Ishikawa (cell line): ENCODE measurements around the gene LIMD2.

ENCODE experiments used
- CEBPB ChIP-seq: IDR thresholded peaks from 2 replicates; pipeline ENCODE4 v1.6.1; 2012
- CREB1 ChIP-seq: IDR thresholded peaks from 2 replicates; pipeline ENCODE4 v1.6.1; 2012; ENCODE audit warnings: low read depth
- EGR1 ChIP-seq: IDR thresholded peaks from 2 replicates; pipeline ENCODE4 v1.6.1; 2012
- EP300 ChIP-seq: IDR thresholded peaks from 2 replicates; pipeline ENCODE4 v1.6.1; 2012; ENCODE audit warnings: borderline replicate concordance
- FOXM1 ChIP-seq: IDR thresholded peaks from 2 replicates; pipeline ENCODE4 v1.6.1; 2012; ENCODE audit warnings: low read depth, borderline replicate concordance
- MAX ChIP-seq: IDR thresholded peaks from 2 replicates; pipeline ENCODE4 v1.6.1; 2012
- NFIC ChIP-seq: IDR thresholded peaks from 2 replicates; pipeline ENCODE4 v1.6.1; 2012
- RAD21 ChIP-seq: IDR thresholded peaks from 2 replicates; pipeline ENCODE4 v1.6.1; 2012; ENCODE audit warnings: low read depth
- TAF1 ChIP-seq: IDR thresholded peaks from 2 replicates; pipeline ENCODE4 v1.6.1; 2012; ENCODE audit warnings: low read depth, mild to moderate bottlenecking
- TCF12 ChIP-seq: IDR thresholded peaks from 2 replicates; pipeline ENCODE4 v1.6.1; 2012; ENCODE audit warnings: low read depth
- TEAD4 ChIP-seq: IDR thresholded peaks from 2 replicates; pipeline ENCODE4 v1.6.1; 2012
- USF1 ChIP-seq: IDR thresholded peaks from 2 replicates; pipeline ENCODE4 v1.6.1; 2012
- YY1 ChIP-seq: IDR thresholded peaks from 2 replicates; pipeline ENCODE4 v1.6.1; 2012; ENCODE audit warnings: low read depth
- ZBTB7A ChIP-seq: IDR thresholded peaks from 2 replicates; pipeline ENCODE4 v1.6.1; 2012; ENCODE audit warnings: low read depth
- TF ChIP-seq, protein P1 (sequence below): IDR thresholded peaks from 2 replicates; pipeline ENCODE4 v1.6.1; 2012; ENCODE audit warnings: low read depth, mild to moderate bottlenecking

LIMD2 gene

DNA sequence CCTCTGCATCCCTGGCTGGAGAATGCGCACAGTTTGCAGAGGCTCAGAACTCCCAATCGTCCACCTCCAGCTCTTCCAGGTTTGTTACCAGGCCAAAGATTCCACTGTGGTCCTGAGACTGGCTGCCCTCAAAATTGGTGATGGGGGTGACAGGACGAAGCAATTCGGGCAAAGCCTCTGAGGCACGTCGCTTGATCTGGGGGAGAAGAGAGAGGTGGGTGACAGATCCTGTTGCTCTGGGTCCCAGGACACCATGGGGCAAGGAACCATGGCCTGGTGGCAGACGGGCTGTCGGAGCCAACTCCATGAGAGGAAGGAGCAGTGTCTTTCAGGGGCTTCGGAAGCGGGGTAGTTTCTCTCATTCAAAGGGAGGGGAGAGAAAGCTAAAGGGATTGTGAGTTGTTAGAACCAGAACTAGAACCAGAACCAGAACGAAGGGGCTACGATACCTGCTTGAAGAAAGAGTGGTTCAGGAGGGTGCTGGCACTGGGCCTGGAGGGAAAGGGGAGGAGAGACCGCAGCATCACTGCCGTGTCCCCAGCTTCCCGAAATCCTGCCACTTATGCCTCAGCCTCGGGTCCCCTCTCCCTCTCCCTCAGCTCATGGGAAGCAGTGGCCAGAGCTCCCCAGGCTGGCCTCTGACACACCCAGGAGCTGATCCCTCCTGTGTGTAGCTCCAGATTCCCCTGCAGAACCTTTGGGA is 3.8 kb upstream of the LIMD2 start:
- TF ChIP-seq CREB1: no peak
- TF ChIP-seq CEBPB: no peak
- TF ChIP-seq NFIC: no peak

GRCh38 chr17:63703029-63703428 is 3.1 kb upstream of the LIMD2 start:
- TF ChIP-seq TAF1 (no peak), USF1 (no peak), TEAD4 (no peak), NFIC (no peak), RAD21 (no peak)
- TF ChIP-seq, protein P1, sequence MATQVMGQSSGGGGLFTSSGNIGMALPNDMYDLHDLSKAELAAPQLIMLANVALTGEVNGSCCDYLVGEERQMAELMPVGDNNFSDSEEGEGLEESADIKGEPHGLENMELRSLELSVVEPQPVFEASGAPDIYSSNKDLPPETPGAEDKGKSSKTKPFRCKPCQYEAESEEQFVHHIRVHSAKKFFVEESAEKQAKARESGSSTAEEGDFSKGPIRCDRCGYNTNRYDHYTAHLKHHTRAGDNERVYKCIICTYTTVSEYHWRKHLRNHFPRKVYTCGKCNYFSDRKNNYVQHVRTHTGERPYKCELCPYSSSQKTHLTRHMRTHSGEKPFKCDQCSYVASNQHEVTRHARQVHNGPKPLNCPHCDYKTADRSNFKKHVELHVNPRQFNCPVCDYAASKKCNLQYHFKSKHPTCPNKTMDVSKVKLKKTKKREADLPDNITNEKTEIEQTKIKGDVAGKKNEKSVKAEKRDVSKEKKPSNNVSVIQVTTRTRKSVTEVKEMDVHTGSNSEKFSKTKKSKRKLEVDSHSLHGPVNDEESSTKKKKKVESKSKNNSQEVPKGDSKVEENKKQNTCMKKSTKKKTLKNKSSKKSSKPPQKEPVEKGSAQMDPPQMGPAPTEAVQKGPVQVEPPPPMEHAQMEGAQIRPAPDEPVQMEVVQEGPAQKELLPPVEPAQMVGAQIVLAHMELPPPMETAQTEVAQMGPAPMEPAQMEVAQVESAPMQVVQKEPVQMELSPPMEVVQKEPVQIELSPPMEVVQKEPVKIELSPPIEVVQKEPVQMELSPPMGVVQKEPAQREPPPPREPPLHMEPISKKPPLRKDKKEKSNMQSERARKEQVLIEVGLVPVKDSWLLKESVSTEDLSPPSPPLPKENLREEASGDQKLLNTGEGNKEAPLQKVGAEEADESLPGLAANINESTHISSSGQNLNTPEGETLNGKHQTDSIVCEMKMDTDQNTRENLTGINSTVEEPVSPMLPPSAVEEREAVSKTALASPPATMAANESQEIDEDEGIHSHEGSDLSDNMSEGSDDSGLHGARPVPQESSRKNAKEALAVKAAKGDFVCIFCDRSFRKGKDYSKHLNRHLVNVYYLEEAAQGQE: no peak

DNA sequence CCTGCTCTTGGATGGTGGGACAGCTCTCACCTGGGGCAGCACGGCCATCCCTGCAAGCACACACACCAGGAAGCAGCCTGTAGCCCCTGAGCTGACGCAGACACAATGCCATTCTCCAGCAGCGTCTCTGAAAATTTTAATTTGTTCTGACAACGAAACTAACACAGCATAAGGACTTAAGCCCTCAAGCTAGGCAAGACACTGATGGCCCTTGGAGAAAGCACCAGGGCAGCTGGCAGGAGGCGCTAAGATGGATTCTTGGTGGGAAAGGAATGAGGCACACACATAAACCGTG is 2.7 kb upstream of the LIMD2 start:
- TF ChIP-seq EGR1: no peak

GRCh38 chr17:63701868-63702720 is 2.2 kb upstream of the LIMD2 start:
- TF ChIP-seq ZBTB7A (no peak), CEBPB (no peak), MAX (no peak), TAF1 (no peak), EP300 (no peak), YY1 (no peak), EGR1 (no peak), RAD21 (no peak), FOXM1 (no peak), TCF12 (no peak)
- TF ChIP-seq, protein P1: no peak

GRCh38 chr17:63701456-63701820 is 1.5 kb upstream of the LIMD2 start:
- TF ChIP-seq USF1 (no peak), EGR1 (no peak), RAD21 (no peak), CEBPB (no peak), TAF1 (no peak), TEAD4 (no peak), MAX (no peak), FOXM1 (no peak), ZBTB7A (no peak), EP300 (no peak)

- no peak for TF ChIP-seq MAX
- no peak for TF ChIP-seq CEBPB
- no peak for TF ChIP-seq FOXM1
- TF ChIP-seq NFIC: no peak
- TF ChIP-seq RAD21: no peak
- TF ChIP-seq TEAD4: no peak
- TF ChIP-seq YY1: no peak
- TF ChIP-seq EGR1: no peak
- TF ChIP-seq TAF1: no peak
- TF ChIP-seq, protein P1: no peak
- TF ChIP-seq USF1: no peak
- no peak for TF ChIP-seq TCF12
- no peak for TF ChIP-seq CREB1
- TF ChIP-seq EP300: no peak
- TF ChIP-seq ZBTB7A: no peak
These were observed 867 bp upstream of the LIMD2 start for GRCh38 chr17:63700528-63701455.
